ENCODE measurements around the gene NRG3.
"Not testable (repeated sequence)": the region's sequence is repeated elsewhere in the genome, so short reads cannot be mapped to it uniquely, and the experiment has no call there.

Gene NRG3

GRCh38 chr10:81961451-81962184 lies 86.6 kb downstream of the NRG3 start:
- DNase-seq (ENCODE audit: low spot score) = no peak

- DNase-seq (ENCODE audit: low spot score) = no peak
Observed at GRCh38 chr10:81963606-81964005, 88.6 kb downstream of the NRG3 start.

GRCh38 chr10:81967716-81968115 lies 92.7 kb downstream of the NRG3 start:
- no peak for DNase-seq (ENCODE audit: low spot score)

DNA sequence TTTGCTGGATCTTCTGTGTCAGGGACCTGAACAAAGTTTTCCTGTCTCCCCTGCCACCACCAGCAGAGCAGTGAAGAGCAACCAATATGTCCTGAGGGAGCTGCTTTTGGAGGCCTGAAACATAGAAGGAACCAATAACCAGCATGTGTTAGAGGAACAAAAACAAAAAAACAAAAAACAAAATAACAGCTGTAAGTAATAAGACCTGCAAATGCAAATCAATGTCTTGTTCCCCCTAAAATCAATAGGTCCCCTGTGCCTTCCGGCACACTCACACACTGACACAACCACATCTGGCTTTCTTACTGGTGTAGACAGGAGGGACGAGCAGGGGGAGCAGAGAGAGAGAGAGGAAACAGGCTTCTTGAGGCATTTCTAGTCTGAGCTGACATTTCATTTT lies 94.1 kb downstream of the NRG3 start:
- no peak for DNase-seq (ENCODE audit: low spot score)

DNA sequence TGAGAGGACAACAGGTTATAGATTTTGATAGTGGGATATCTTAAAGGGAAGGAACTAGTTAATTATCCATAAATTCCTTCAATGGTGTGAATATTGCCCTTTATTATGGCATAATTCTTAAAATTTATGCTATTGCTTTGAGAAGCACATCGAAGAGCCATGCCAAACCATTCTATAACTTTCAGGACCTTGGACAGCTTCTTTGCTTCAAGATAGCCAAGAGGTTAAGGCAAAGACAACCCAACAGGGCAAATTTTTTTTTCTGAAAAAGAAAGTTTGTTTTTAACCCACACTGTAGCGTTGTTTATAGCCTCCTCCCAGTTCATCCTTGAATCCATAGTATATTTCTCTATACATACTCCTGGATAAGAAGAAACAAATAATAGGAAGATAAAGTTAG lies 103.2 kb downstream of the NRG3 start:
- DNase-seq (ENCODE audit: low spot score) = peak; percentile 22

DNA sequence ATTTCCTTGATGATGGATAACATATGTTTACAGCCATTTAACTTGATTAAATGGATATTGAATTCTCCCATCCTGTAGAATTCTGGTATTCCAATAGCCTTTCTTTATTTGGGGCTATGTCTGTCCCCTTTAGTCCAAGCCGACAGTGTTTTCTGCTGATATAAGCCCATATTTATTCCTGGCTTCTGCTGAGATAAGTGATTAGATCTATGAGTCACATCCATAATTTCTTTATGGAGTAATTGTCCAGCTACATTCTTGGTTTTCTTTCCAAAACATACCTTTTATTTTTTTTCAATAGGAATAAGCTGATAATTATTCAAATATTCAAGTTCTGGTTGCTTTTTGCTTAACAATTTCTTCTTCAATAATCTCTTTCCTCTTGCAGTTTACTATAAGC lies 106.7 kb downstream of the NRG3 start:
- no peak for DNase-seq (ENCODE audit: low spot score)

- DNase-seq (ENCODE audit: low spot score) = no peak
Observed at GRCh38 chr10:81984428-81984827, 109.4 kb downstream of the NRG3 start.

- DNase-seq (ENCODE audit: low spot score) = no peak
Observed at GRCh38 chr10:81995254-81995653, 120.3 kb downstream of the NRG3 start.

DNA sequence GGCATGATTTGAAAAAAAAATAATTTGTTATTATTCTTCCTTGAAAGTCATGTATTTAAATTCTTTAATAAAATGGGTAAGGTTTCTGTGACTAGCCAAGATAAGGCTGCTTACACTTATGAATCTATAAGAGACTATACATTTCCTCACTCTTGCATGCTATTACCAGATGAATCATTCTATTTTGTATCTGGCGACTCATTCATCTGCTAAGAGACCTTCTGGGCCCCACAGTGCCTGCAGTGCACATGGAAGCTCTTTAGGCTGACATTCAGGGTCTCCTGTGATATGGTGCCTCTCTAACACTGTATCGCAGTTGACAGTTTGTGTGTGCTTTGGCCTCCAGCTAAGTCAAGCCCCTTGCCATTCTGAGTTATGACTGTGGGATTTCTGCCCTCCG lies 121.9 kb downstream of the NRG3 start:
- no peak for DNase-seq (ENCODE audit: low spot score)

- no peak for DNase-seq (ENCODE audit: low spot score)
Observed at GRCh38 chr10:82020999-82021398, 146.0 kb downstream of the NRG3 start.

- no peak for DNase-seq (ENCODE audit: low spot score)
Observed at GRCh38 chr10:82027711-82028110, 152.7 kb downstream of the NRG3 start.

DNA sequence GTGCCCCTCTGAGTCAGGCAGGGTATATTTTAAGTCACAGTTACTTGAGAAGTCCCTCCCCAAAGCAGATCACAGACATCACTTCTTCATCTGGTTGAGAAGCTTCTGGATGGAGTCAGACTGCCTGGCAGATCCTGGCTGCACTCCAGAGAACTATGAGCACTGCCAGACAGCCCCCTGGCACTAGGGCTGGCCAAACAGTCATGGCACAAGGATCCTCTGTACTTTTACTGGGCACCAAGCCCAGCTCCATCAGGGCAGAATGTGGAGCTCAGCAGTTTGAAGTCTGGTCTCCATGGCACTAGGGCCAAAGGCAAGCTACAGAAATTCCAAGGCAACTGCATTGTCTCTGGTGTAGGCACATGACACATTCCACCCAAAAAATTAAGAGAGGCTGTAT lies 162.1 kb downstream of the NRG3 start:
- DNase-seq (ENCODE audit: low spot score) = no peak

DNA sequence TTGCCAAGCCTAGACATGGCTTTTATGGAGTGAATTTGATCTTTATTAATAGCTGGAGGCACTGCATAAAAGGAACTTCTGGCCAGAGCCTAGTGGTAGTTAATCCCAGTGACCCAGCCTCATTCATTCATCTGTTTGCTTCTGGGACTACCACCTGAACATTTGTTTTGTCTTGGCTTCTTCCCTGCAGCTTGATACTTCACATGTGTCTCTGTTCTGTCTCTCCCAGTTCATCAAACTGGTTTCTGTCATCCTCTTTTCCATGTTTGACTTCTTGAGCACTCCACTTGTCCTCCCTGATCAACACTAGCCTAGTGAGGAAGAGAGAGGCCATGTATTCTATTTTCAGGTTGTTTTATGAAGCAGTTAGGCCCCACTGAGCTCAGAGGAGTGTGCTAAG lies 163.6 kb downstream of the NRG3 start:
- DNase-seq (ENCODE audit: low spot score) = no peak

DNA sequence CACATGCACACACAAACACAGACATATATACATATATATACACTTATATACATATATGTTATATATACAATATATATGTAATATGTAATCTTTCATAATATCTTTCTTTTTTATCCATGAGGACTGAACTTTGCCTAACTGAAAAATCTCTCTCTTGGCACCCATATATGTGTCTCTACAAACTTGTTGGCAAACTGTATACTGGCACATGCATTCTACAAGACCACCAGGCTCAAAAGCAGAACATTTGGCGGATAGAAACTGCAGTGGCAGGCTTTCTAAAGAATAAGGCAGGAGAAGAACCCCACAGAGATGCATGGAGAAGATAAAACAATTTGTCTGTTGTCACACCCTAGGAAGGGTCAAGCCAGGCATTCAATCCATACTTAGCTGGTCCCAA lies 165.3 kb downstream of the NRG3 start:
- no peak for DNase-seq (ENCODE audit: low spot score)

DNA sequence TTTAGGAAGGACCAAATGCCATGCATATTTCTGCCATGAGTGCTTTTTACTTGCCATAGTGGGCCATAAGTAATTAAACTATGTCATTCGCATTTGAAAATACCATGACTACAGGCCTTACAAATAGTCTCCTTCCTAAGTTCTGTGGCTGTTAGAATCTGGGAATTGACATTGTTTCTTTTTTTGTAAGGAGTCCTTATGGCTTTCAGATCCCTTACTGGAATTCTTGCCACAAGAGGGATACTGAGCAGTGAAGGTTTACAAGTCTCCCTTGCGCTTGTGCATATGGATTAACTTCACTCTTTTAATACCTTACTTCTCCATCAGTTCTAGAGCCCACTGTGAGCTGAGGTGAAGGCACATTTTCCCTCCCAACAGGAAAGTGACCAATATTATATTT lies 166.0 kb downstream of the NRG3 start:
- DNase-seq (ENCODE audit: low spot score) = no peak

DNA sequence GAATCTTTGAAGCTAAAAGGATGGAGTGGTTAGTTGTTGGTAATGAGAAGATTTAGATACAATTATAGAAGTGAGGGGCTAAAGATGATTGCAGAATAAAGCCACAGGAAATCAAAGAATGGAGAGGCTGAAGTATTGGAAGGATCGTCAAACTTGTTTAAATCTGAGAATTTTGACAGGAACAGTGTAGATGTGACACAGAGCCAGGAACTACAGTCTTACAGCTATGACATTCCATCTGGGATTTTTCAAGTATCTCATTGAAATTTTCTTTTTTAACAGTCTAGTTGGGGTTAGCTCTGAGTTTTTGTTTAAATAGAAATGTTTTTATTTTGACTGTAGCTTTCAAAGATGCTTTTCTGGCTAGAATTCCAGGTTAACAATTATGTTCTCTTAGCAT lies 181.4 kb downstream of the NRG3 start:
- DNase-seq (ENCODE audit: low spot score) = no peak

DNA sequence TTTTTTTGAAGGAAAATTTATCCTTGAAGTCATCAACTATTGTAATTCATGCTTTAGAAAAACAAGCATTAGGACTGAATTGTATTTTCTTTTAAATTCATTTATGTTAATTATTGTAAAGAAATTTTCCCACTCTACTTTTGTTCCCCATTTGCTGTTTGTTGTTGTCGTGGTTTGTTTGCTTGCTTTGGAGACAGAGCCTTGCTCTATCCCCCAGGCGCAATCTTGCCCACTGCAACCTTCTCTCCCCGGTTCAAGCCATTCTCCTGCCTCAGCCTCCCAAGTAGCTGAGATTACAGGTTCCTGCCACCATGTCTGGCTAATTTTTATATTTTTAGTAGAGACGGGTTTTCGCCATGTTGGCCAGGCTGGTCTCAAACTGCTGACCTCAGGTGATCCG lies 192.2 kb downstream of the NRG3 start:
- DNase-seq (ENCODE audit: low spot score) = not testable (repeated sequence)

- no peak for DNase-seq (ENCODE audit: low spot score)
Observed at GRCh38 chr10:82068501-82068900, 193.5 kb downstream of the NRG3 start.

GRCh38 chr10:82071231-82071630 lies 196.2 kb downstream of the NRG3 start:
- DNase-seq (ENCODE audit: low spot score) = no peak

GRCh38 chr10:82072124-82072523 lies 197.1 kb downstream of the NRG3 start:
- no peak for DNase-seq (ENCODE audit: low spot score)

DNA sequence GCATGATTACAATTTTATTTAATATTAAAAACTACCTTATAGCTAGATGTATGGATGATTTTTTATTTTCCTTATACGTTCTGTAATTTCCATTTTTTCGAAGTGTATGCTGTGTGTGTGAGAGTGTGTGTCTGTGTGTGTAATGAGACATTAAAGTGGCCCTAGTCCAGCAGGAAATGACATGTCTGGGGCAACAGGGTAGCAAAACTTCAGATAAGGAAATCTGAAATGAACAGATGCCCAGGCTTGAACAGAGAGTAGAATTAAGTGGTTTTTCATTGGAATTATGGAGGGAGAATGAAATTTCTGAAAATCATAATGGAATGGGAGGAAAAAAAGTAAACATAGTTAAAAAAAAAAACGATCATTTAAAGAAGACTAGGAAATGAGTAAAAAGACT lies 200.6 kb downstream of the NRG3 start:
- no peak for DNase-seq (ENCODE audit: low spot score)

DNA sequence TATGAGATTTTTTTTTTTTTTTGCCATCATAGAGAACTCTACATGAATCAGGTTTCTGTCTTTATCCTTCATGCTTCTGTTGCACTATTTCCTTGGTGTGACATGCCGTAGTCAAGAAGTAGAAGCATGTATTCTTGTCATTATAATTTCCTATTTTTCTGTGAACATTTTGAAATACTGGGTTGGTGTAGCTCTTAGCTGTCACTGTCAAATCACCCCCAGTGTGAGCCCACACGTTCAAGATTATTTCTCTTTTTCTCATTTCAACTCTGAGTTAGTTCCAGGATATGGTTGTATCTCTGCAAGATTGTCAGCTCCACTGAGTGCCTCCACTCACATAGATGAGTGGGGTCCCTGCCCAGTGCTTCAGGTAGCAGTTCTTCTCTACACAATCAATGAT lies 209.5 kb downstream of the NRG3 start:
- DNase-seq (ENCODE audit: low spot score) = no peak

DNA sequence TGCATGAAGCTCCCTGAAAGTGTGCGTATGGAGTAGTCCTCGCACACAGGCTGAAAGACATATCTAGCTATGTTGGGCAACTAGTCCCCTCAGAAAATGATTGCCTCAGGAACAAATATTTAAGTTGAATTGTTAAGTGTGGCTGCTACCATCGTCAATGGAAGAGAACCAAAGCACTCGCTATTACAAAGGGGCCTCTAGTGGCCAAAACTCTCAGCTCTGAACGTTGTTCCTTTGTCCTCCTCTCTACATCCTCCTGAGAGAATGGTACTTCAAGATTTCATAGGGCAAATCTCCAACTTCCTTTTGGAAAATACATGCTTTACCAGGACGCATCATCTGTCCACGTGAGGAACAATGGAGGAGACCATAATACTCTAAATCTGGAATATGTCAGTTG lies 209.9 kb downstream of the NRG3 start:
- DNase-seq (ENCODE audit: low spot score) = no peak

- DNase-seq (ENCODE audit: low spot score) = no peak
Observed at GRCh38 chr10:82089327-82089726, 214.3 kb downstream of the NRG3 start.

DNA sequence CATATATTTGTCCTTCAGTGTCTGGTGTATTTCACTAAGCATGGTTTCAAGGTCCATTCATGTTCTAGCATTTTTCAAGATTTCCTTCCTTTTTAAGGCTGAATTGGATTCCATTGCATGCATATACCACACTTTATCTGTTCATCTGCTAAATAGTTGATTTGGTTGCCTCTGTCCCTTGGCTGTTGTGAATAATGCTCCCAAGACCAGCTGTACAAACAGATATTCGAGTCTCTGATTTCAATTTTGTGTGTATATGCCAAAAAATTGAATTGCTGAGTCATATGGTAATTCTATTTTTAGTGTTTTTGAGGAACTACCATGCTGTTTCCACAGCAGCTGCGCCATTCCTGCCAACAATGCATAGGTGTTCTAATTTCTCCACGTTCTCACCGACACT lies 216.4 kb downstream of the NRG3 start:
- DNase-seq (ENCODE audit: low spot score) = no peak
